Fibroblast of upper back skin (primary cell): ENCODE results near the gene ARG2.

ENCODE experiments used
- DNase-seq: peaks from one replicate; pipeline ENCODE4 v3.0.0-alpha.2; 2013

The ARG2 gene

DNA sequence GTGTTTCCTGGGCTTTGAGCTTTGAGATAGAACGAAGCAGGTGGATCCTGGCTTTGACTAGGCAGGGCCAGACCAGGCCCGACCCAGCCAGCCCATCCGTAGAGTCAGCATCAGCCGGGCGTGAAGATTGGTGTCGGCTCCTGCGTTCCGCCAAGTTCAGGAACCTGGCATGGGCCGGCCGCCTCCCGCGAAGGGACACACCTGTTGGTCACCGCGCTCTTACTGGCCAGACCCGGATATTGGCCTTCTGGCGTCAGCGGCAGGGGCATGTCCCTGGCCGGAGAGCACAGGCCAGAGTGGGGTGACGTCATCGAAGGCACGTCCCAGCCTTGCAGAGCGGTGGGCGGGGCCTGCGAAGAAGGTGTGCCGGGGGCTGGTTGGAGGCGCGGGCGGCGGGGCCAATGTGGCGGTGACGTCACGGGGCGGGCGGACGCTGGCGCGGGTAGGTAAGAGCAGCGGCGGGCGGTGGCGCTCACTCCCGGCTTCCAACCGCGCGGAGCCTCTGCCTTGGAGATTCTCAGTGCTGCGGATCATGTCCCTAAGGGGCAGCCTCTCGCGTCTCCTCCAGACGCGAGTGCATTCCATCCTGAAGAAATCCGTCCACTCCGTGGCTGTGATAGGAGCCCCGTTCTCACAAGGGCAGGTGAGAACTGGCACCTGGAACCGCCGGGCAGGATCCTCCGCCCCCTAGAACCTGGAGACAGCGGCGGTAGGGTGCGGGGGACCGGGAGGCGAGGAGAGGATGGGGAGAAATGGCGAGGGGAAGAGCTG, at the start of gene ARG2:
ARG2 (plus strand) TSS at position 475 of the 771 bp plus-strand sequence; CDS start at position 533, 58 bp downstream.
- DNase-seq: peak; percentile 86

DNA sequence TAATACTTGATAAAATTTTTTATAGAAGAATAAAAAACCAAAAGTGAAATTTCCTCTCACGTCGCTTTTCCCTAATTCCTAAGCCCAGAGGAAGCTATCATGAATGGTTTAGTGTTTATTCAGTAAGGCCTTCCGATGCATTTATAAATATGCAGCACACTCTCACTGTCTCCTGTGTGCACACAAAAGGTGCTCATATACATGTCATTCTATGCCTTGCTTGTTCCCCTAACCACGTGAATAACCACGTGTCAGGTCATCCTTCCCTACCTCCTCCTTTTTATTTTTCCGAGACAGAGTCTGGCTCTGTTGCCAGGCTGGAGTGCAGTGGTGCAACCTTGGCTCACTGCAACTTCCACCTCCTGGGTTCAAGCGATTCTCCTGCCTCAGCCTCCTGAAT, 49.3 kb upstream of the ARG2 start:
- no peak for DNase-seq

DNA sequence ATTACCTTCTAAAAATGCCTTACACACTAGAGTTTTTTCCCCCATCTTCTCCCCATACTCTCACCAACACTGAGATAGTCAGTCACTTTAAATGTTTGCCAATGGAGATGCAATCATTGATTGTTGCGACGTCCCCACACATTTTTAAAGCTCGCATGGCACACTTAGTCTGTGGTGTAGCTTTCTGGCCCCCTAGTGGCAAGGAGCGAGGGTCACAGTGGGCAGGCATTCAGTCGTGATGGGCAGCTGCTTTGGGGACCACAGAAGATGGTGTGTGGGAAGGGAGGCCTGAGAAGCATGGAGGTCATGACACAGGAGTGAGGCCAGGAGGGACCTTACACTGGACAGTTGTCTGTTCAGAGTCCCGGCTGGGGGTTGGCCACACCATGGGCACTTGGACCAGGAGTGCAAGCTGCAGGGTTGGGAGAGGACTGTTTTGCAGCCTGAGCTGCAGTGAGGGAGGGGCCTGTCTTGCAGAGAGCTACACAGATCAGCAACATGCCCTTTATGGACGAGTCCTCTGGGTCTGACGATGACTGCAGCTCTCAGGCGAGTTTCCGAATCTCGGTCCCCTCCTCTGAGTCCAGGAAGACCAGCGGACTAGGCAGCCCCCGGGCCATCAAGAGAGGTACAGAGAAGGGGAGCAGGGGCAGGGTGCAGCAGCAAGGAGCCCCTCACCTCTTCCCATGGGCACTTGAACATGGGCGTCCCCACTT, 48.3 kb upstream of the ARG2 start:
- peak; percentile 51 for DNase-seq

DNA sequence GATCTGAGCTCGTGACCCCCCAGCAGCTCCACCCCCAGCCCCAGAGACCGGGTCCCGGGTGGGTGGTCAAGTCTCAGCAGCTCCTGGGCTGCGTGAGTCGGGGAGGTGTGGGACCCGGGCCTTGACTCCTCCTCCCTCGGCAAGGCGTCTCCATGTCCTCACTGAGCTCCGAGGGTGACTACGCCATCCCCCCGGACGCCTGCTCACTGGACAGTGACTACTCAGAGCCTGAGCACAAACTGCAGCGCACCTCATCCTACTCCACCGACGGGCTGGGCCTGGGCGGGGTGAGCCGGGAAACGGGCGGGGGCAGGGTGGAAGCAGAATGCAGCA, 47.8 kb upstream of the ARG2 start:
- no peak for DNase-seq

DNA sequence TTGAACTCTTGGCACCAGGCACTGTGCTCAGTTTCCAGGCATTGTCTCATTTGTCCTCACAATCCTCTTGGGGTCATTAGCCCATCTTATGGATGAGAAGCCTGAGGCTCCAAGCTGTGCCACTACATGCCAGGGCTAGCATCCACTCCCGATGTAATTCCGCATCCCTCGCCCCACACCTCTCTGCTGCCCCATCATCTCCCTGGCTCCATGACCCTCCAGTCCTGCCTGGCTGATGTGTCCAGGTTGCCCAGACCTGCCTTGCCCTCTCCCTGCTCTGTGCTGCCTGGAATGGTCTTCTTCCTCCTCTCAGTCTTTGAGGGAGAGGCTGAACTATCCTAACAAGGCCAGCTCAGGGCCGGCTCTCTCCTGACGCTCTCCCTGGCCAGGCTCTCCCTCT, 47.1 kb upstream of the ARG2 start:
- no peak for DNase-seq

DNA sequence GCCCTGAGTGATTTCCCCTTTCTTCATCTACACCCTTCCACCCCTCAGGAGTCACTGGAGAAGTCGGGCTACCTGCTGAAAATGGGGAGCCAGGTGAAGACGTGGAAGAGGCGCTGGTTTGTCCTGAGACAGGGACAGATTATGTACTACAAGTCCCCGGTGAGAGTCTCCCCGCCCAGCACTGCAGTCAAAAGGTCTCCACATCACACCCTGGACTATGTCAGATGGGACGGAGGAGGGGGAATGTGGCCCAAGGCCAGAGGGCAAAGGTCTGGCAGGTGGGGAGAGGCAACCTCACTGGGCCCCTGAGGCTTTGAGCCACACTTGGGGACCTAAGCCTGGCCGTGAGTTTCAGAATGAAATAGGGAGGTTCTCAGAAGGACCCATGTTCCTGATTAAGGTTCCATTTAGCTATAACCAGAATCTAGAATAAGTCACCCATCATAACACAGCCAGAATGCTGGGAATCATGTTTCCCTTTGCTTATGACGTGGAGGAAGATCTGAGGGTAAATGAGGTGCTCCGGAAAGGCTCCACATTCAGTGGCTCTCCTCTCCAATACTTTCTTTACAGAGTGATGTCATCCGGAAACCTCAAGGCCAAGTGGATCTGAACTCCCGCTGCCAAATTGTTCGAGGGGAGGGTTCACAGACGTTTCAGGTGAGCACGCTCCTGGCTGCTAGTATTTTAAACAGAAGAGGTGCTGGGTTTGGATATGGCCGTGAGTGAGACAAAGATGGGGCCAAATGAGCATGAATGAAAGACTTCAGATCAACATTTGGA, 46.3 kb upstream of the ARG2 start:
- DNase-seq: no peak

DNA sequence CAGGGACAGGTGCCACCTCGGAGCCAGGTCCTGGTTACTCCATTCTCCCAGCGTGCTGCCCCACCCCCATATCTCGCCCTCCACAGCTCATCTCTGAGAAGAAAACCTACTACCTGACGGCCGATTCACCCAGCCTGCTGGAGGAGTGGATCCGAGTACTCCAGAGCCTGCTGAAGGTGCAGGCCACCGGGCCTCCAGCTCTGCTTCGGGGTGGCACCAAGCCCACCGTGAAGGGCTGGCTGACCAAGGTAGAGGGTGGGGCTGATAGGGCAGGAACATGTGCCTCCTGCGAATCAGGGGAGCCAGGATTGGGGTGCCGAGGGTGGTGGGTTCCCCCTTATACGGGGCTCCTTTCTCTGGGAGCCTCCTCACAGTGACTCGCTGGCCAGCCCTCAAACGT, 45.6 kb upstream of the ARG2 start:
- DNase-seq: no peak

- no peak for DNase-seq
Observed at GRCh38 chr14:67574806-67575205, 44.9 kb upstream of the ARG2 start.

- DNase-seq: no peak
Observed at GRCh38 chr14:67575684-67576083, 44.0 kb upstream of the ARG2 start.

DNA sequence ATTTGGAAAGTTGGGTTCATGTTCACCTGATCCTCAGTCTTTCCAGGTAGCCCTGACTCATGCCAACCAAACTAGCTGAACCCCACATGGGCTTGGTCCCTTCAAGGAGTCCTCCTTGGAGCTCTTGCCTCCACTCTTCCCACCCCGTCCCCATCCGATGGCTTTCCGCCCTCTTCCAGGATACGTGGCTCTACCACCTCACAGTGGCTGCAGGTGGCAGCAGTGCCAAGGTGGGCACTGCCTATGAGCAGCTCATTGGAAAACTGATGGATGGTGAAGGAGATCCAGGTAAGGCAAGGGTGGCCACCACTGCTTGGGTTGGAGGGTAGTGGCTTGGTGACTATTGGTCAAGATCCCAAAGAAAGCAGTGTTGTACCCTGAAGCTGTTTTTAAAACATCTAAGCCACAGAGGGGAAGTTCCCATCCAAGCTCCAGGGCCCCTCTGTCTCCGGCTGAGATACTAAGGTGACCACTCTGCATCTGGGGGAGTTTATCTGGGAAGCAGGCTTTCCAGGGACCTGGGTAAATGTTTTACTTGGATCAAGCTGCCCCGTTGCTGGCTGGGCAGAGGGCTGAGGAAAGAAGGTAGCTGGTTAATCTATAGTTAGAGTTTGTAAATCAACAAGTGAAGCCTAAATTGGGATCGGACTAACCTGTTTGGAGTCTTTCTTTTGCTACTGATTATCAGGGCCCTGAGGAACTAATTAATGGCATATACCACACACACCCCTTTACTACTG, 43.3 kb upstream of the ARG2 start:
- DNase-seq: no peak

DNA sequence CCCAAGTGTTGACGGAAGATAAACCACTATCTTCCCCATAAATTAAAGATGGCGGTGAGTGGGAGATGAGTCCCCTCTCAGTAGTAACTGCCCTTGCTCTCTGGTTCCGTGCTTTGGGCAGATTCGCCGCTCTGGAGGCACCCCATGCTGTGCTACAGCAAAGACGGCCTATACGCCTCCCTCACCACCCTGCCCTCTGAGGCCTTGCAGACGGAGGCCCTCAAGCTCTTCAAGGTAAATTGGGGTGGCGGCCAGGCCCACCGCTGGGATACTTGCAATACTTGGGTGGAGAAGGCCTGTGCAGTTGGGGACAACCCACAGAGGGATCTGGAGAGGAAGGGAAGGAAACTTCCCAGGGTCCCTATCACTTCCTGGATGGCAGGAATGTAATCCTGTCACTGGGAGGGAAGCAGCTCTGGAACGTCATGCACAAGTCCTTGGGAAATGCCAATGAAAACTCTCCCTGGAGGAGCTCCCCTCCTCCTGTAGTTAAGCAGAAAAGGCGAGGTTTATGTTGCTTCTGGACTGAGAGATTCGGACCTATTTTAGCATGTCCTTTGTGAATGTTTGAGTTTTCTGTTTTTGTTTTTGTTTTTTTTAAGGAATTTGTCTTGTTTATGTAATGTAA, 42.4 kb upstream of the ARG2 start:
- DNase-seq: no peak

GRCh38 chr14:67577909-67578749, 41.6 kb upstream of the ARG2 start:
- no peak for DNase-seq

- no peak for DNase-seq
Observed at GRCh38 chr14:67579040-67579439, 40.7 kb upstream of the ARG2 start.

- no peak for DNase-seq
Observed at GRCh38 chr14:67579636-67580035, 40.1 kb upstream of the ARG2 start.

GRCh38 chr14:67580336-67581171, 39.2 kb upstream of the ARG2 start:
- DNase-seq: no peak

GRCh38 chr14:67581643-67582042, 38.1 kb upstream of the ARG2 start:
- DNase-seq: no peak

- DNase-seq: no peak
Observed at GRCh38 chr14:67582061-67582460, 37.7 kb upstream of the ARG2 start.

DNA sequence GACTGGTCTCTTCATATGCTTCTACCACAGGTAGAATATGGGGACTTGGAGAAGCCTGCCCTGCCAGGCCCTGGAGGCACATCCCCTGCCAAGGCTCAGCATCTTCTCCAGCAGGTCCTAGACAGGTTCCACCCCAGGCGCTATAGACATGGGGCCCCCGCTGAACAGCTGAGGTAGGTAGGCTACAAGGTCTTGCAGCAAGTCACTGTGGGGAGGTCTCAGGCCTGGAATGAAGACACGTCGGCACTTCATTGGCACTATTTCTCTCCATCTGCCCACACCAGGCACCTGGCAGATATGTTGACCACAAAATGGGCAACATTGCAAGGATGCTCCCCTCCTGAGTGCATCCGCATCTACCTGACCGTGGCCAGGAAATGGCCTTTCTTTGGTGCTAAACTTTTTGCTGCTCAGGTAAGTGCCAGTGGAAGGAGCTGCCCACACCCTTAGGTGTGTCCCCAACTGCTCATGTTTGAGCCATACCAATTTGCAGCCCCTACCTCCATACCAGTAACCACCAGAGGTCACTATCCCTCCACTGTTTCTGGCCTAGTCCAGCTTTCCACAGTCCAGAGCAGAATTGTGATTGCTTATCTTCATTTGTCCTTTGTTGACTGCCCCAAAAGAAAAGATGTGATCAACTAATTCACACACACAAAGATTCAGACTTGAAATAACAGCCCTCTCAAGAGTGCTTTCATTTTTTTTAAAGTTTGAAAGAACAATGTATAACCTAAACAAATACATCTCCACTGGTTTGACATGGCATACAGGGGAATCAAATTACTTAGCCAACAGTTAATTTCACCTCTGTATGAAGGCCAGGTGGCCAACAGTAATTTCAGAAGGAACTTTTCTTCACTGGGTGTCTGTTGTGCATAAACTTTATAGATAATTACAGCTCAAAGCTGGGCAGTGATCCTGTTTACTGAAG, 35.7 kb upstream of the ARG2 start:
- peak; percentile 41 for DNase-seq

DNA sequence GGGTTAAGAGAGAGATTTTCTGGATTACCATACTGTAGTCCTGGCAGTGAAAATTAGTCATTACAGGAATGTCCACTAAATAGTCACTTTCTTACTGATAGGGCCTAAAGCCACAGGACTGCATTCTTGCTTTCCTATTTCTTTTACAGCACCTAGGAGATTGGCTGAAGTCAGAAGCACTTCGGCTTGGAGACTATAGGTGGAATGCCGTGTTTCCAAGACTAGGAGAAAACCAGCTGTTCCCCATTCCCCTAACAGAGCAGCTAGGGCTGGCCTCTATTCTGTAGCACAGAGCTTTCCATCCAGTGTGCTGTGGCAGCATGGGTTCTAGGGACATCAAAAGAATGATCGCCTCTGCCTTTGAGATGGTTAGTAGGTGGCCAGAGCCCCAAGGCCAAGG, 34.7 kb upstream of the ARG2 start:
- peak; percentile 9 for DNase-seq

DNA sequence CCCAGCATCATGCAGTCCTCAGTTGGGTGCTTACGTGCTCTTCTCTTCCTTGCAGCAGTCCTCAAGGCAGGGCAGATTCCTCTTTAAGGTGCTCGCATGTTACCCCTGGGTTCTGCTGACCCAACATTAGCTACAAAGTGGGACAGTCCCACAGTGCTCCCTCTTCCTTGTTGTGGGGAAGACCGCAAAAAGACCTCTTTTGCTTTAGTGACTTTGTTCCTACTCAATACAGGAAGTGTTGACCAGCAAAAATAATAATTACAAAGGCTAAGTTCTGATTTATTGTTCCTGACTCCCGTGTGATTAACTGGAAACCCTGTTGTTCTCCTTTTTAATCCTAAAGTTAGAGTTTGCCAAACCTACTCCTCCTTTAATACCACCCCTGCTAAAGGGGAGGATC, 33.4 kb upstream of the ARG2 start:
- DNase-seq: no peak
